Lower leg skin (tissue), 4 donors: ENCODE results near the gene ABCA3. TPM values are rescaled to one million over a fixed set of nuclear protein-coding genes. Genes with fewer than 3 reads are reported as not detected.
"Not testable (repeated sequence)": the region's sequence is repeated elsewhere in the genome, so short reads cannot be mapped to it uniquely, and the experiment has no call there.

Experiments used
- DNase-seq, 2 donors: peaks; one replicate each; pipeline ENCODE4 v3.0.0-alpha.2; 2019; ENCODE audit warnings: low spot score in 2 of 2
- H3K4me3 ChIP-seq: fragments of 200-600 bp; sonication (generic); 2 replicates; pipeline ENCODE4 v1.5.1; 2017; ENCODE audit warnings: mild to moderate bottlenecking, low read depth; ENCODE audit not compliant: poor library complexity, severe bottlenecking
- CTCF ChIP-seq, 3 donors: fragments of 450-650 bp; IDR thresholded peaks; one replicate each; pipeline ENCODE4 v1.5.1; 2016; ENCODE audit warnings: antibody characterized with exemption in 3 of 3, mild to moderate bottlenecking in 3 of 3, moderate library complexity in 2 of 3
- POLR2A ChIP-seq, 2 donors: fragments of 450-650 bp; IDR thresholded peaks; one replicate each; pipeline ENCODE4 v1.6.1; 2016 to 2017; ENCODE audit warnings: antibody characterized with exemption in 2 of 2, mild to moderate bottlenecking in 1 of 2, moderate library complexity in 1 of 2
- WGBS, 2 donors: methylation state at CpG; one replicate each; pipeline ENCODE4 v1.1.5; 2018; 5-methylcytosine and 5-hydroxymethylcytosine counted together
- intact Hi-C: fragments of 100-400 bp; cut with DNase I; formaldehyde crosslinking; loops from one replicate; pipeline ENCODE4 v1.15.0; 2023; ENCODE audit warnings: low total_unique reads
- total RNA-seq, 4 donors: library from RNA; depleted of rRNA; stranded (reverse); fragments of >200 nt; gene quantifications; one replicate each; pipeline ENCODE4 v1.1.0, GENCODE V29; 2016

ABCA3 gene
- total RNA-seq: 10 to 100 TPM in 1 of 4 donors, 1 to 10 TPM in 3; 5.4 to 10.3 (median 9.5) TPM

GRCh38 chr16:2340564-2341455 is at the start of gene ABCA3:
ABCA3 (minus strand) TSS chr16:2340728; CDS start chr16:2326466, 14,262 bp downstream.
- TF ChIP-seq CTCF (IDR thresholded peaks at IDR 0.05) (peak; percentile 56 to 99 (median 98)), POLR2A (IDR thresholded peaks at IDR 0.05) (no peak)
- 9 to 24% methylated on average over 35 to 62 of the region's 110 CpGs for WGBS, 2 donors
- peak within 1 kb of the TSS; percentile 60 for H3K4me3 ChIP-seq
- intact Hi-C loops: loop anchor here (1.0 kb wide), 1 partner anchor 159 kb away; no protein-coding TSS in a partner anchor
- DNase-seq: peak; percentile 86 to 98

GRCh38 chr16:2388875-2389433 is 48.4 kb upstream of the ABCA3 start:
- WGBS, 2 donors: 36 to 45% methylated on average over 2 of the region's 2 CpGs
- TF ChIP-seq POLR2A (IDR thresholded peaks at IDR 0.05) (no peak), CTCF (IDR thresholded peaks at IDR 0.05) (no peak)
- DNase-seq: no peak
- no peak overlapping the region for H3K4me3 ChIP-seq
- intact Hi-C loops: no loop called here

GRCh38 chr16:2388139-2388874 is 47.8 kb upstream of the ABCA3 start:
- no peak for DNase-seq
- H3K4me3 ChIP-seq: no peak overlapping the region
- TF ChIP-seq POLR2A (IDR thresholded peaks at IDR 0.05): no peak
- TF ChIP-seq CTCF (IDR thresholded peaks at IDR 0.05): no peak
- intact Hi-C loops: no loop called here
- WGBS, 2 donors: 77 to 82% methylated on average over 3 of the region's 3 CpGs

- 70% methylated on average over 3 of the region's 3 CpGs for WGBS, 2 donors
- no peak for TF ChIP-seq CTCF (IDR thresholded peaks at IDR 0.05)
- no peak for TF ChIP-seq POLR2A (IDR thresholded peaks at IDR 0.05)
- H3K4me3 ChIP-seq: no peak overlapping the region
- intact Hi-C loops: no loop called here
- DNase-seq: no peak
Observed at GRCh38 chr16:2386990-2387389, 46.5 kb upstream of the ABCA3 start.

GRCh38 chr16:2385982-2386381 is 45.5 kb upstream of the ABCA3 start:
- not testable (repeated sequence) for DNase-seq
- 89% methylated on average over 19 of the region's 19 CpGs for WGBS, 2 donors

More at GRCh38 chr16:2385982-2386381, 45.5 kb upstream of the ABCA3 start:
- intact Hi-C loops, H3K4me3 ChIP-seq: not testable (repeated sequence)
